ENCODE results near the gene CD300H.

DNA sequence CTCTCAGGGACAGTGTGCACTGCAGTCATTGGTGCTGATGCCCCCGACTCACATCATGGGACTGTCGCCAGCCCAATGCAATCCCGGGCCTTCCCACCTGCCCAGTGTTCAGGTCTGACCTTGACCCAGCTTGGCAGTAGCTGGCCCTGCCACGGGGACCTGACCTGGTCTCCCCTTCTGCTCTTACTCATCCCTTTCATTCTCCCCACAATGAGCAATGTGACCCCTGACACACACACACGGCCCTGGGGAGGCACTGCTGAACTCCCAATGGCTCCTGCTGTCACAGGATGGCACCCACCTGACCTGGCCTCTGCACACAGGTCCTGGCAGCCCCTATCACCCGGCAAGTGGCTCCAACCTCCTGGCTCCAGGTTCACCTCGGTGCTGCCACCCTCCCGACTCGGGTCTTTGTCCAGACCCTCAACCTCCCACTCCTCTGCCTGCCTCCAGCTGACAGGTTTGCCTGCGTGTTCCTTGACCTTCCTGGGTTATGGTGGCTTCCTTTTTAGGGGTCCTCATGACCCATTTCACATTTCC lies 28.0 kb downstream of the CD300H start:
- TF ChIP-seq, protein P1, sequence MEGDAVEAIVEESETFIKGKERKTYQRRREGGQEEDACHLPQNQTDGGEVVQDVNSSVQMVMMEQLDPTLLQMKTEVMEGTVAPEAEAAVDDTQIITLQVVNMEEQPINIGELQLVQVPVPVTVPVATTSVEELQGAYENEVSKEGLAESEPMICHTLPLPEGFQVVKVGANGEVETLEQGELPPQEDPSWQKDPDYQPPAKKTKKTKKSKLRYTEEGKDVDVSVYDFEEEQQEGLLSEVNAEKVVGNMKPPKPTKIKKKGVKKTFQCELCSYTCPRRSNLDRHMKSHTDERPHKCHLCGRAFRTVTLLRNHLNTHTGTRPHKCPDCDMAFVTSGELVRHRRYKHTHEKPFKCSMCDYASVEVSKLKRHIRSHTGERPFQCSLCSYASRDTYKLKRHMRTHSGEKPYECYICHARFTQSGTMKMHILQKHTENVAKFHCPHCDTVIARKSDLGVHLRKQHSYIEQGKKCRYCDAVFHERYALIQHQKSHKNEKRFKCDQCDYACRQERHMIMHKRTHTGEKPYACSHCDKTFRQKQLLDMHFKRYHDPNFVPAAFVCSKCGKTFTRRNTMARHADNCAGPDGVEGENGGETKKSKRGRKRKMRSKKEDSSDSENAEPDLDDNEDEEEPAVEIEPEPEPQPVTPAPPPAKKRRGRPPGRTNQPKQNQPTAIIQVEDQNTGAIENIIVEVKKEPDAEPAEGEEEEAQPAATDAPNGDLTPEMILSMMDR (IDR thresholded peaks at IDR 0.05; ENCODE audit: insufficient read depth, low read depth, low read length): no peak
- no peak for TF ChIP-seq EZH2 (IDR thresholded peaks at IDR 0.05; ENCODE audit: insufficient read depth, low read length)
